Activated CD4-positive, alpha-beta T cell treated with anti-CD3 and anti-CD28 coated beads, Interleukin-2, amount 10 ng/mL, durations not matched to agents 7 days and 5 days (primary cell): ENCODE measurements around the gene ARMH1. TPM values are rescaled to one million over a fixed set of nuclear protein-coding genes. Genes with fewer than 3 reads are reported as not detected.

Experiments used
- CTCF ChIA-PET: fragments of 350-600 bp; sonication (Branson Sonifier 250); formaldehyde crosslinking; loops from one replicate; lab custom pipeline; 2021; ENCODE audit warnings: antibody characterized with exemption; lab: Charles Lee
- POLR2A ChIA-PET: fragments of 350-600 bp; sonication (Branson Sonifier 250); formaldehyde crosslinking; loops from one replicate; lab custom pipeline; 2021; ENCODE audit warnings: antibody characterized with exemption; lab: Charles Lee
- DNase-seq: peaks from one replicate; pipeline ENCODE4 v3.0.0-alpha.2; 2020
- H3K27ac Mint-ChIP-seq: one replicate; pipeline ENCODE4 v1.8.0; 2021; ENCODE audit warnings: mild to moderate bottlenecking, moderate library complexity, mixed read lengths
- H3K27me3 Mint-ChIP-seq: one replicate; pipeline ENCODE4 v1.8.0; 2021; ENCODE audit warnings: mixed read lengths
- H3K36me3 Mint-ChIP-seq: one replicate; pipeline ENCODE4 v1.8.0; 2021; ENCODE audit warnings: low read depth, mixed read lengths
- H3K4me1 Mint-ChIP-seq: one replicate; pipeline ENCODE4 v1.8.0; 2021; ENCODE audit warnings: mixed read lengths
- H3K4me3 Mint-ChIP-seq: one replicate; pipeline ENCODE4 v1.8.0; 2021; ENCODE audit warnings: mild to moderate bottlenecking, moderate library complexity, mixed read lengths
- H3K9me3 Mint-ChIP-seq: one replicate; pipeline ENCODE4 v1.8.0; 2021; ENCODE audit warnings: mixed read lengths
- total RNA-seq, 2 experiments: library from RNA; stranded (reverse); gene quantifications; one replicate each; pipeline ENCODE4 v1.2.3, GENCODE V29; 2021

The ARMH1 gene
- total RNA-seq, 2 experiments from 2014 or later, result 47.4 to 50.7 TPM

GRCh38 chr1:44636688-44637598 is 37.6 kb upstream of the ARMH1 start:
- H3K4me3 Mint-ChIP-seq, result no peak overlapping the region

DNA sequence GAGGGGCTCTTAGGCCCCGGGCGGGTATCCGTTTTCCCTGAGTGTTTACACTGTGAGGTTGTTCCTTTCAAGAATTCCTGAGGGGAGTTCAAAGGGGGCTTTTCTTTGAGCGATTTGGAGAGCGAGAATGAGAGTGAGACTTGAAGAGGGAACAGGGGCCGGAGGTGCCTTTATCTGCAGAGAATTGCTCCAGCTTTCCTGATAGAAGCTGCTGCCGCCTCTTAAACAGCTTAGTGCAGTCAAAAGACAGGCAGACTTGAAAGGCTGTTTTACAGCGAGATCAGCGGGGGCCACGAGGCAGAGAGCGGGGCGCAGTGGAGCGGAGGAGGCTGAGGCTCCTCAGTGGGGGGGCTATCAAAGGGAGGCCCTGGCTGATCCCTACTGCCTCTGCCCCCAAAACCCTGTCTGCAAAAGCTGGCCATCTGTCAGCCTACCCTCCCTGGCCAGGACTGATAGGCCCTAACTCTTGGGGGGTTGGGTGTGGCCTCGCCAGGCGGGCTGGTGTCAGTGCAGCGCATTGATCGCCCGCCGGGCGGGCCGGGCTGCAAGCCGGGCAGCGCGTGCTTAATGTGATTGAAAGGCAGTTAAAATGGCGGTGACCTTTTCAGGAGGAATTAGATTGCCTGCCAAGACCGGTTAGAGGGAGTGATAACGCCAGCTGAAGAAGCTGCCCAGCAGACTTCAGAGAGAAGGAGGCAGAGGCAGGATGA is 36.7 kb upstream of the ARMH1 start:
- Mint-ChIP-seq H3K27me3 (no peaks in the 10 kb centered on the region), H3K36me3 (peaks cover 41% of the 10 kb centered on the region), H3K4me3 (no peak overlapping the region), H3K9me3 (no peaks in the 10 kb centered on the region), H3K4me1 (peaks cover 20% of the 10 kb centered on the region), H3K27ac (no peak overlapping the region)
- DNase-seq, result no peak
- ChIA-PET POLR2A (interaction anchor here (1.0 kb wide), 1 partner anchor 9 kb away, joined by 3 read pairs; no protein-coding TSS in a partner anchor), CTCF (interaction anchor here (11.0 kb wide), 1 partner anchor 14 kb away, joined by 72 read pairs; no protein-coding TSS in a partner anchor)

More at GRCh38 chr1:44636688-44637598, 37.6 kb upstream of the ARMH1 start:
- ChIA-PET CTCF (interaction anchor here (11.0 kb wide), 1 partner anchor 15 kb away, joined by 72 read pairs; no protein-coding TSS in a partner anchor), POLR2A (interaction anchor here (1.0 kb wide), 1 partner anchor 10 kb away, joined by 3 read pairs; no protein-coding TSS in a partner anchor)
- Mint-ChIP-seq H3K9me3 (no peaks in the 10 kb centered on the region), H3K27me3 (no peaks in the 10 kb centered on the region), H3K4me1 (peaks cover 26% of the 10 kb centered on the region), H3K36me3 (peaks cover 44% of the 10 kb centered on the region), H3K27ac (no peak overlapping the region)
- DNase-seq, result no peak

DNA sequence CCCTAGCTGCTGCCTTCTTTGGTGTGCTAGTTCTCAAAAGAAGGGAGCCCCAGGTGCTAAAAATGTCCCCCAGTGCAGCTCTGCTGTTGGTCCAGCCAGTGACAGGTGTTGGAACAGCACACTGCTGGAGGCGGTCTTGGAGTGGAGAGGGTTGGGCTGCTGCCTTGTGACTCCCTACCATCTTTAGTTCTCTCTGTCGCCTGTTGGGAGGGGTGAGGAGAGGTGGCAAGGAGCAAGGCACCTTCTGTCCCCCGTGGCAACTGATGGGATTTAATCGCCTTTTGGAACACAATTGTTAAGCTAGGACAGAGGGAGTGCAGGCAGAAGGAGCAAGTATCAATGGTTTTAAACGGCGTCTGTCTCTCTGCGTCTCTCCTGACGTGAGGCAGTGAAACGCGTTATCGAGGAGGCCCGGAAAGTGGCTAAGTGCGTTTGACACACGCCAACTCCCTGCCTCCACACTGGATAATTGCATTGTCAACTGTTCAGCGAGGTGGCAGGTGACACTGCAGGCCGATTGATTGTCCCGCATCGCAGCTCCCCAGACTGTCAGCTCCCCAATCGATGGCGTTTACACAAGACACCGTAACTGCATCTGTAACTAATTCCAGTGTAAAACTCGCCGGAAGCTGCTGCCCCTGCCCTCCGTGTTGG is 34.2 kb upstream of the ARMH1 start:
- CTCF ChIA-PET, result interaction anchor here (1.1 to 3.2 kb wide), 2 partner anchors 12 to 34 kb away, joined by 3 to 26 read pairs; partner anchors contain the start of genes ARMH1 and TMEM53
- H3K4me1 Mint-ChIP-seq, result no peaks in the 10 kb centered on the region
- no peaks in the 10 kb centered on the region for H3K27me3 Mint-ChIP-seq
- POLR2A ChIA-PET, result no interaction called here
- H3K4me3 Mint-ChIP-seq, result no peak overlapping the region
- no peak for DNase-seq
- no peaks in the 10 kb centered on the region for H3K9me3 Mint-ChIP-seq
- H3K36me3 Mint-ChIP-seq, result peaks cover 30% of the 10 kb centered on the region
- no peak overlapping the region for H3K27ac Mint-ChIP-seq

GRCh38 chr1:44641126-44642102 is 33.1 kb upstream of the ARMH1 start:
- H3K4me3 Mint-ChIP-seq, result no peak overlapping the region
- no peak for DNase-seq
- no peaks in the 10 kb centered on the region for H3K9me3 Mint-ChIP-seq
- CTCF ChIA-PET, result interaction anchor here (3.2 kb wide), 1 partner anchor 11 kb away, joined by 26 read pairs; no protein-coding TSS in a partner anchor
- peaks cover 21% of the 10 kb centered on the region for H3K36me3 Mint-ChIP-seq
- POLR2A ChIA-PET, result interaction anchor here (0.9 kb wide), 1 partner anchor 10 kb away, joined by 3 read pairs; no protein-coding TSS in a partner anchor
- H3K27me3 Mint-ChIP-seq, result no peaks in the 10 kb centered on the region
- no peaks in the 10 kb centered on the region for H3K4me1 Mint-ChIP-seq
- peak overlapping the region; percentile 39 for H3K27ac Mint-ChIP-seq

DNA sequence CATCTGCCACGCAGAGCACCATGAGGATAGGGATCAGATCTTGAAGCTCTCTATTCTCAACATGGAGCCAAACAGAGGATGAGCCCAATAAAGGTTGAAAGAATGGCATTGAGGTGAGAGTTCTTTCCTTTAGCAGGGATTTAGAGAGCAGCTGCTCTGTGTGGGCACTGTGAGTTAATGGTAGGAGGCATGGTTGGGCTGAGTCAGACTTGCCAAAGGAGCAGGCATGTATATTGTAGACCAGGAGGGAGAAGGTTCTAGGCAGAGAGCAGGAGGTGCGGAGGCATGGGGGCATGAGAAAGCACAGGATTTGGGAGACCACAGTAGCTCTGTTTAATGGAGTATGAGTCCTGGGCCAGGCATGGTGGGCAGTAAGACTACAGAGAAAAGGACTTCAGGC is 32.3 kb upstream of the ARMH1 start:
- Mint-ChIP-seq H3K9me3 (no peaks in the 10 kb centered on the region), H3K4me1 (no peaks in the 10 kb centered on the region), H3K36me3 (peaks cover 19% of the 10 kb centered on the region), H3K27me3 (no peaks in the 10 kb centered on the region), H3K4me3 (no peak overlapping the region), H3K27ac (no peak overlapping the region)
- POLR2A ChIA-PET, result no interaction called here
- CTCF ChIA-PET, result interaction anchor here (0.9 to 3.2 kb wide), 4 partner anchors 10 to 89 kb away, joined by 3 to 26 read pairs (median 3); no protein-coding TSS in a partner anchor
- no peak for DNase-seq

DNA sequence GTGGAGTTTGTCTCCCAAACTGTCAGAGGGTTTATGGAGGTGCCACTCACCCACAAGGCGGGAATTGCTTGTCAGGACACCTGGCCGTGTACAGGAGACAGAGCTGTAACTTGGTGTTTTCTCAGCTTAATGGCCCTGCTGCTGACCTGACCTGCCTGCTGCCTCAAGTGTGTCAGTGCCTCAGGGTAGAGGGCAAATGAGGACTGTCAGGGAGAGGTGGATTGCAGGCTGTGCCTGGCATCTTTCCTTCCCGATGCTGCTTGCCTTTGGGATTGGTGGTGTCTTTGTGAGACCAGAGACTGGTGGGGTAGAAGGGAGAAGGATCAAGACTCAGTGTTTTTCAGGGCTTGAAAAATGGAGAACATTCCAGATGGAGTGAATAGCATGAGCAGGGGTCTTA is 31.6 kb upstream of the ARMH1 start:
- DNase-seq, result no peak
- Mint-ChIP-seq H3K9me3 (no peaks in the 10 kb centered on the region), H3K4me1 (no peaks in the 10 kb centered on the region), H3K4me3 (no peak overlapping the region), H3K36me3 (peaks cover 19% of the 10 kb centered on the region), H3K27ac (no peak overlapping the region), H3K27me3 (no peaks in the 10 kb centered on the region)
- ChIA-PET POLR2A (no interaction called here), CTCF (interaction anchor here (0.9 to 3.2 kb wide), 4 partner anchors 10 to 89 kb away, joined by 3 to 26 read pairs (median 3); no protein-coding TSS in a partner anchor)

DNA sequence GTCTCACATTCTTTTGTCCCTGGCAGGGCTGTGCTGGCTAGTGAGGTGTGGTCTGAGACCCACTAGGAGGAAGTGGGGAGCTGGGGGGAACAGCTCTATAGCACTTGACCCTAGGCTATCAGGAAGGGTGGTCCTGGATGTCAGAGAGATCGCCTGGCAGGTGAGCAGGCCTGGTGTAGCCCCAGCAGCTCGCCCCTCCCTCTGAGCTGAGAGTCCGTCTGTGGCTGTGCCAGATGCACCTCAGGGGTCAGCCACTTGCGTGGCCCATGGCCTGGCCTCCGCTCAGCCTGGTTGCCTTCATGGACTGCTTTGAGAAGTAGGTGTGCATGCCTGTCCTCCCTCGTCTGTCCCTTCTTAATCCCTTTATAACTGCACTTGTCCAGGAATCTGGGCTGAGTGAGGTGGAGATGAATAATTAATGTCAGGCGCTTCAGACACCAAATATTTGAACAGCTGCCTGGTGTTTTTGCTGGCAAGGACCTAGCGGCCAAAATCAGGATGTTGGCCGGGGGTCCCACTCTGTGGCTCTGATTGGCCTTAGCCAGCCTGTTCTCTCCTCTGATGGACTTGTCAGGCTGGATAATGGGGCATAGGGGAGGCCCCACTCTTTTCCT is 30.7 kb upstream of the ARMH1 start:
- CTCF ChIA-PET, result interaction anchor here (1.1 kb wide), 1 partner anchor 12 kb away, joined by 3 read pairs; no protein-coding TSS in a partner anchor
- POLR2A ChIA-PET, result no interaction called here
- H3K27me3 Mint-ChIP-seq, result no peaks in the 10 kb centered on the region
- H3K27ac Mint-ChIP-seq, result no peak overlapping the region
- no peaks in the 10 kb centered on the region for H3K4me1 Mint-ChIP-seq
- H3K36me3 Mint-ChIP-seq, result peaks cover 15% of the 10 kb centered on the region
- H3K9me3 Mint-ChIP-seq, result no peaks in the 10 kb centered on the region
- no peak overlapping the region for H3K4me3 Mint-ChIP-seq
- DNase-seq, result no peak

DNA sequence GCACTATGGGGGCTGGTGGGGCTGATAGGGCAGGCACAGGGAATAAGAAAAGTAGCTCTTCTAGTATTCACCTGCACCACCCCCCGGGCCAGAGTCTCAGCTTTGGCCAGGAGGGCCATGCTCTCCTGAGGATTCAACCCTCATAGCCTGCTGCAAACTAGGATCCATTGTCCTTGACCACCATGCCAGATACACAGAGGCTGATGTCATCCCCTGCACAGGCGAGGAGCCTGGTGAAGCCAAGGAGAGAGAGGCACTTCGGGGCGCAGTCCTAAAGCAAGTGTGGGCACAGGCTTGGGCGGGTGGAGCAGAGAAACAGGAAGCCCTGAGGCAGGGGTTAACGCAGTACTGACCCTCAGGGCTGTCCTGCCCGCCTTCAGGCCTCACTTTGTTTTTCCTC is 29.7 kb upstream of the ARMH1 start:
- Mint-ChIP-seq H3K27ac (no peak overlapping the region), H3K4me3 (no peak overlapping the region), H3K9me3 (no peaks in the 10 kb centered on the region), H3K4me1 (no peaks in the 10 kb centered on the region), H3K36me3 (peaks cover 11% of the 10 kb centered on the region), H3K27me3 (no peaks in the 10 kb centered on the region)
- POLR2A ChIA-PET, result no interaction called here
- CTCF ChIA-PET, result interaction anchor here (1.1 kb wide), 1 partner anchor 13 kb away, joined by 3 read pairs; no protein-coding TSS in a partner anchor
- DNase-seq, result no peak

GRCh38 chr1:44645476-44646244 is 28.9 kb upstream of the ARMH1 start:
- no peaks in the 10 kb centered on the region for H3K27me3 Mint-ChIP-seq
- POLR2A ChIA-PET, result no interaction called here
- H3K4me3 Mint-ChIP-seq, result no peak overlapping the region
- peaks cover 11% of the 10 kb centered on the region for H3K36me3 Mint-ChIP-seq
- H3K27ac Mint-ChIP-seq, result no peak overlapping the region
- H3K4me1 Mint-ChIP-seq, result no peaks in the 10 kb centered on the region
- no peaks in the 10 kb centered on the region for H3K9me3 Mint-ChIP-seq
- no peak for DNase-seq
- CTCF ChIA-PET, result no interaction called here

DNA sequence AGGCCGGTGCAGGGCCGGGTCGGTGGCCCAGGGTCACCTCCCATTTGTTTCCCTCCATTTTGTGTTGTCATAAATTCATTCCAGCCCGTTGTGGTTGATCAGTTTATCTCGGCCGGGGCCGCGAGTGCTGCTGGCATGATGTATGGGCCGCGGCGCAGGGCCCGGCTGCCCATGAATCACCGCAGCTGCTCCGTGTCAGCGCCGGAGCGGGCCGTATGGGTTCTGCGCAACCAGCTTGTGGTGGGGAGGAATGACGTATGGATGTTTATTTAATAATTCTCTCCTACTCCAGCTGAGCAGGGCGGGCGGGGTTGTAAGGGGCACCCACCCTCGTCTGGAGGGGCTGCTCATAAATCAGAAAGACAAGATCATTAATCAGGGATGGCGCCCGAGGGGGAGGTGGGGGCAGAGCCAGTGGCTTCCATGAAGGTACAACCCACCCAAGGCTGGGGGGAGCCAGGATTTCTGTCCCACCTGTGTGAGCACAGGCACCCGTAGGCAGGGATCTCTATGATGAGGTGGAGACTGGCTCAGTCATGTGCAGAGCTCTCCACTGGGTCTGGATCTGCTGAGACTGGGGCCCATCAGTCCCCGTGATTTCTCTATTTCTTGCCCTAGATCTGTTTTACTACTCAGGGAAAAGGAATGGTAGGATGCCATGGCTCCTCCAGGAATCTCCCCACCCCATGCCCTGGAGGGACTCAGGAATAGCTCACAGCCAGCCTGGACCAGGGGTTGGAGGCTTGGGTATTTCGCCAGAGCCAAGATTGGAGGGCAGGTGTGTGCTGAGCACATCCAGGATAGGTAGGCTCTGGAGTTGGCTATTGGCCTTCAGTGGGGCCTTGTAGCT is 28.0 kb upstream of the ARMH1 start:
- DNase-seq, result no peak
- Mint-ChIP-seq H3K27ac (no peak overlapping the region), H3K4me1 (no peaks in the 10 kb centered on the region), H3K9me3 (no peaks in the 10 kb centered on the region), H3K4me3 (no peak overlapping the region), H3K27me3 (no peaks in the 10 kb centered on the region), H3K36me3 (peaks cover 9% of the 10 kb centered on the region)
- ChIA-PET CTCF (interaction anchor here (0.9 to 1.4 kb wide), 3 partner anchors 11 to 14 kb away, joined by 3 read pairs; no protein-coding TSS in a partner anchor), POLR2A (no interaction called here)
